Right lobe of liver (tissue), 6 donors: ENCODE data around the gene NDUFC1. TPM values are rescaled to one million over a fixed set of nuclear protein-coding genes. Genes with fewer than 3 reads are reported as not detected.
"Not testable (repeated sequence)": the region's sequence is repeated elsewhere in the genome, so short reads cannot be mapped to it uniquely, and the experiment has no call there.

Source experiments
- ATAC-seq, 4 donors: fragments of 200-7000 bp; cut with Tn5 transposase; one replicate each; pipeline ENCODE4 v1.9.1; 2020; ENCODE audit warnings: mild to moderate bottlenecking in 4 of 4, moderate library complexity in 4 of 4
- DNase-seq, 3 donors: peaks; one replicate each; pipeline ENCODE4 v3.0.0-alpha.2; 2020
- H3K27ac ChIP-seq, 3 donors: fragments of 200-600 bp; one replicate each; pipeline ENCODE4 v1.8.0; 2022
- H3K27me3 ChIP-seq, 2 donors: fragments of 200-600 bp; one replicate each; pipeline ENCODE4 v1.8.0; 2022
- H3K36me3 ChIP-seq, 4 donors: fragments of 200-600 bp; sonication (generic) in 1 of 4; one replicate each; pipeline versions ENCODE4 v1.5.1 to v1.8.0; 2017 to 2022; ENCODE audit warnings: control low read depth in 1 of 4
- H3K4me1 ChIP-seq, 4 donors: fragments of 200-600 bp; sonication (generic) in 1 of 4; one replicate each; pipeline versions ENCODE4 v1.5.1 to v1.8.0; 2017 to 2022; ENCODE audit warnings: control low read depth in 1 of 4
- H3K4me3 ChIP-seq, 3 donors: fragments of 200-600 bp; one replicate each; pipeline ENCODE4 v1.8.0; 2022
- H3K9me3 ChIP-seq, 4 donors: fragments of 200-600 bp; sonication (generic) in 1 of 4; one replicate each; pipeline versions ENCODE4 v1.5.1 to v1.8.0; 2017 to 2022; ENCODE audit warnings: control low read depth in 1 of 4
- CTCF ChIP-seq, 4 donors: fragments of 200-600 bp in 3 of 4; fragments of 450-650 bp in 1 of 4; IDR thresholded peaks; one replicate each; pipeline versions ENCODE4 v1.5.1 to v1.8.0; 2016 to 2022; ENCODE audit warnings: antibody characterized with exemption in 4 of 4, mild to moderate bottlenecking in 2 of 4
- POLR2A ChIP-seq: fragments of 450-650 bp; IDR thresholded peaks from one replicate; pipeline ENCODE4 v1.6.1; 2017; ENCODE audit warnings: antibody characterized with exemption, mild to moderate bottlenecking
- WGBS: methylation state at CpG from one replicate; pipeline ENCODE4 v1.1.6; 2018; ENCODE audit warnings: low coverage, low lambda C conversion rate; ENCODE audit not compliant: insufficient coverage; ENCODE audit errors: missing lambda C conversion rate; 5-methylcytosine and 5-hydroxymethylcytosine counted together
- intact Hi-C, 2 donors: fragments of 100-400 bp; cut with DNase I; formaldehyde crosslinking; loops; one replicate each; pipeline versions ENCODE4 v1.11.2 to v1.14.1; 2022
- total RNA-seq, 6 experiments: library from RNA; depleted of rRNA in 2 of 6; stranded (reverse); fragments of >200 nt in 2 of 6; fragmentation: NEBNext Ultra II Directional in 3 of 6; extraction: Animal tissue kit (Norgen Biotek cat#: 25700) in 3 of 6; gene quantifications; one replicate each; pipeline versions ENCODE4 v1.1.0 to v1.2.4, GENCODE V29; 2016 to 2023
- donor health status: DM: no; HTN: yes; CAD: no.
- donor health status: DM: no; HTN: no; CAD: no.
- donor health status: DM: no; HTN: no; CAD: no.
- donor health status: DM: no; HTN: yes; CAD: no.
- donor health status: DM: no; HTN: yes; CAD: no.

Gene NDUFC1
- total RNA-seq, 6 experiments from 2014 or later = 24.7 to 41.0 (median 32.1) TPM

- Histone ChIP-seq H3K27ac (no peak overlapping the region), H3K36me3 (no peaks in the 10 kb centered on the region), H3K9me3 (no peaks in the 10 kb centered on the region), H3K4me1 (no peaks in the 10 kb centered on the region), H3K27me3 (no peaks in the 10 kb centered on the region), H3K4me3 (peak overlapping the region in 2 of 3 donors; percentile 28 to 35)
- intact Hi-C loops = no loop called here
- ATAC-seq = peak; percentile 91 to 98 (median 93)
- WGBS = 12% methylated on average over 14 of the region's 14 CpGs
- TF ChIP-seq POLR2A (no peak), CTCF (IDR thresholded peaks at IDR 0.05) (no peak)
- peak; percentile 62 to 76 (median 72) for DNase-seq
Observed at GRCh38 chr4:139266583-139267257, 35.6 kb downstream of the NDUFC1 start.

GRCh38 chr4:139266208-139266582, 36.1 kb downstream of the NDUFC1 start:
- Histone ChIP-seq H3K27ac (no peak overlapping the region), H3K27me3 (no peaks in the 10 kb centered on the region), H3K4me1 (no peaks in the 10 kb centered on the region), H3K36me3 (no peaks in the 10 kb centered on the region), H3K9me3 (no peaks in the 10 kb centered on the region), H3K4me3 (peak overlapping the region in 2 of 3 donors; percentile 28 to 35)
- TF ChIP-seq POLR2A = no peak
- TF ChIP-seq CTCF (IDR thresholded peaks at IDR 0.05) = no peak
- no peak for DNase-seq
- no peak for ATAC-seq
- intact Hi-C loops = no loop called here
- 6% methylated on average over 1 of the region's 1 CpG for WGBS

- no peak overlapping the region for H3K27ac ChIP-seq
- H3K9me3 ChIP-seq = no peaks in the 10 kb centered on the region
- H3K4me3 ChIP-seq = no peak overlapping the region
- TF ChIP-seq POLR2A = no peak
- TF ChIP-seq CTCF (IDR thresholded peaks at IDR 0.05) = no peak
- no peaks in the 10 kb centered on the region for H3K36me3 ChIP-seq
- 31% methylated on average over 3 of the region's 3 CpGs for whole genome bisulfite sequencing
- intact Hi-C loops = no loop called here
- H3K4me1 ChIP-seq = no peaks in the 10 kb centered on the region
- no peaks in the 10 kb centered on the region for H3K27me3 ChIP-seq
- no peak for ATAC-seq
- no peak for DNase-seq
Observed at GRCh38 chr4:139265654-139266053, 36.6 kb downstream of the NDUFC1 start.

GRCh38 chr4:139256349-139256748, 45.9 kb downstream of the NDUFC1 start:
- Histone ChIP-seq H3K36me3 (no peaks in the 10 kb centered on the region), H3K27ac (no peak overlapping the region), H3K9me3 (no peaks in the 10 kb centered on the region), H3K27me3 (no peaks in the 10 kb centered on the region), H3K4me3 (no peak overlapping the region), H3K4me1 (no peaks in the 10 kb centered on the region)
- 36% methylated on average over 2 of the region's 2 CpGs for WGBS
- TF ChIP-seq POLR2A = no peak
- no peak for TF ChIP-seq CTCF (IDR thresholded peaks at IDR 0.05)
- intact Hi-C loops = no loop called here
- DNase-seq (no peak), ATAC-seq (no peak)

- not testable (repeated sequence) for ATAC-seq
Observed at GRCh38 chr4:139255581-139255980, 46.7 kb downstream of the NDUFC1 start.

More at GRCh38 chr4:139255581-139255980, 46.7 kb downstream of the NDUFC1 start:
- H3K4me1 ChIP-seq, DNase-seq, H3K4me3 ChIP-seq, H3K9me3 ChIP-seq, intact Hi-C loops, H3K36me3 ChIP-seq, H3K27ac ChIP-seq, H3K27me3 ChIP-seq: not testable (repeated sequence)
- 86% methylated on average over 6 of the region's 6 CpGs for WGBS
